K562 (cell line): ENCODE measurements around the gene RSBN1L. TPM values are rescaled to one million over a fixed set of nuclear protein-coding genes. Genes with fewer than 3 reads are reported as not detected.
A peak's percentile ranks its signal among the peaks of the same experiment; 100 is the strongest.

Source experiments
- ATAC-seq: fragments of 200-7000 bp; cut with Tn5 transposase; 3 replicates; pipeline ENCODE4 v1.9.1; 2020; ENCODE audit warnings: moderate library complexity
- BruUV-seq: library from RNA; stranded (reverse); fragments of 400-500 nt; replicated peaks from 2 replicates; lab custom pipeline; 2021; lab: Mats Ljungman, UMichigan
- CTCF ChIA-PET: fragments of 300-600 bp; formaldehyde crosslinking; extraction: SDS; loops from one replicate; lab custom pipeline; 2021; ENCODE audit warnings: low intra/inter-chr PET ratio; lab: Yijun Ruan, JAX
- POLR2A ChIA-PET: fragments of 300-600, 350-650 bp; sonication (Branson Sonifier 250); formaldehyde crosslinking; extraction: SDS; loops from one replicate; lab custom pipeline; 2021; ENCODE audit warnings: antibody characterized with exemption, inconsistent platforms; lab: Yijun Ruan, JAX
- DNase-seq, 4 experiments: peaks; one replicate each; pipeline versions ENCODE4 v3.0.0 to v3.0.0-alpha.2; 2011 to 2018; ENCODE audit warnings: low spot score in 3 of 4, mixed read lengths in 3 of 4; ENCODE audit errors: extremely low read depth in 1 of 4
- FAIRE-seq: peaks from 2 replicates; lab custom pipeline; 2011; peaks lifted over from hg19 to GRCh38; lab: Jason Lieb, UNC
- H2AFZ ChIP-seq: 2 replicates; pipeline ENCODE4 v1.6.0; 2011; ENCODE audit warnings: low read depth, low read length, control low read depth, inconsistent platforms
- H3K27ac ChIP-seq: fragments of 200-600 bp; 3 replicates; pipeline ENCODE4 v1.8.0; 2011; ENCODE audit warnings: low read depth, mild to moderate bottlenecking, control low read depth, inconsistent platforms, low read length, moderate library complexity, mixed read lengths; ENCODE audit errors: extremely low read depth
- H3K27me3 ChIP-seq, 2 experiments: fragments of 300-600 bp in 1 of 2; 2 replicates in 1 of 2; 3 replicates in 1 of 2; pipeline versions ENCODE4 v1.6.0 to v1.8.0; 2011; ENCODE audit warnings: inconsistent platforms in 2 of 2, low read length in 2 of 2, mild to moderate bottlenecking in 1 of 2, mixed read lengths in 1 of 2, moderate library complexity in 1 of 2; ENCODE audit not compliant: control insufficient read depth in 2 of 2, insufficient read depth in 2 of 2
- H3K36me3 ChIP-seq: fragments of 300-600 bp; 3 replicates; pipeline ENCODE4 v1.8.0; 2011; ENCODE audit warnings: mild to moderate bottlenecking, low read length, inconsistent platforms; ENCODE audit not compliant: control insufficient read depth, insufficient read depth
- H3K4me1 ChIP-seq, 2 experiments: fragments of 200-600 bp in 1 of 2; replicated peaks in 1 of 2; 2 replicates in 1 of 2; 3 replicates in 1 of 2; pipeline versions ENCODE4 v1.5.1 to v1.8.0; 2011; ENCODE audit warnings: inconsistent platforms in 2 of 2, low read length in 2 of 2, mild to moderate bottlenecking in 1 of 2, mixed read lengths in 1 of 2, moderate library complexity in 1 of 2; ENCODE audit not compliant: control insufficient read depth in 2 of 2, insufficient read depth in 2 of 2
- H3K4me2 ChIP-seq: 2 replicates; pipeline ENCODE4 v1.6.1; 2011; ENCODE audit warnings: low read length, control low read depth, inconsistent platforms, mixed read lengths; ENCODE audit not compliant: insufficient read depth
- H3K4me3 ChIP-seq: fragments of 200-600 bp; sonication (generic), shearing (Covaris generic); 2 replicates; pipeline ENCODE4 v1.5.1; 2016; ENCODE audit warnings: control low read depth, inconsistent platforms
- H3K79me2 ChIP-seq: fragments of 200-600 bp; 3 replicates; pipeline ENCODE4 v1.8.0; 2011; ENCODE audit warnings: low read length, inconsistent platforms; ENCODE audit not compliant: control insufficient read depth, insufficient read depth
- H3K9ac ChIP-seq, 2 experiments: 2 replicates each; pipeline versions ENCODE4 v1.6.0 to v1.6.1; 2011; ENCODE audit warnings: low read depth in 2 of 2, low read length in 2 of 2, control low read depth in 1 of 2, inconsistent platforms in 1 of 2, mild to moderate bottlenecking in 1 of 2, mixed read lengths in 1 of 2; ENCODE audit not compliant: insufficient read depth in 1 of 2
- H3K9me1 ChIP-seq: one replicate; pipeline ENCODE4 v1.6.0; 2011; ENCODE audit warnings: inconsistent platforms, mild to moderate bottlenecking, low read length, moderate library complexity; ENCODE audit not compliant: control insufficient read depth, insufficient read depth
- H3K9me3 ChIP-seq: replicated peaks from 2 replicates; pipeline ENCODE4 v1.5.1; 2011; ENCODE audit warnings: low read depth, low read length, inconsistent platforms; ENCODE audit not compliant: control insufficient read depth, insufficient read depth
- H4K20me1 ChIP-seq: replicated peaks from 2 replicates; pipeline ENCODE4 v1.6.1; 2011; ENCODE audit warnings: low read length, inconsistent platforms, mixed read lengths; ENCODE audit not compliant: control insufficient read depth, insufficient read depth
- CREB3L1 ChIP-seq: fragments of 450-650 bp; IDR thresholded peaks from 2 replicates; pipeline ENCODE4 v1.6.1; 2014; ENCODE audit warnings: low read depth, mild to moderate bottlenecking, moderate library complexity, borderline replicate concordance
- DDX20 ChIP-seq: fragments of 450-650 bp; IDR thresholded peaks from 2 replicates; pipeline ENCODE4 v1.6.1; 2016; ENCODE audit warnings: missing genetic modification characterization, low read depth, mild to moderate bottlenecking, missing compliant biosample characterization, moderate library complexity
- LCOR ChIP-seq: sonication (generic); formaldehyde crosslinking; IDR thresholded peaks from 2 replicates; pipeline ENCODE4 v1.8.0; 2022; ENCODE audit warnings: mild to moderate bottlenecking, missing genetic modification reagents
- NCOA6 ChIP-seq: fragments of 450-650 bp; IDR thresholded peaks from 2 replicates; pipeline ENCODE4 v1.6.1; 2017; ENCODE audit warnings: mild to moderate bottlenecking
- NRF1 ChIP-seq, 2 experiments: fragments of 450-650 bp; IDR thresholded peaks in 1 of 2; conservative IDR thresholded peaks in 1 of 2; 2 replicates each; pipeline ENCODE4 v1.6.1; 2014; ENCODE audit warnings: mild to moderate bottlenecking in 2 of 2
- PKNOX1 ChIP-seq: fragments of 450-650 bp; IDR thresholded peaks from 2 replicates; pipeline ENCODE4 v1.6.1; 2016
- RFX1 ChIP-seq: fragments of 450-650 bp; IDR thresholded peaks from 2 replicates; pipeline ENCODE4 v1.6.1; 2016; ENCODE audit warnings: mild to moderate bottlenecking, moderate library complexity
- ZBTB33 ChIP-seq: sonication (generic); formaldehyde crosslinking; IDR thresholded peaks from 2 replicates; pipeline ENCODE4 v1.8.1; 2023; ENCODE audit warnings: mild to moderate bottlenecking, missing genetic modification reagents
- ZBTB43 ChIP-seq: sonication (generic); formaldehyde crosslinking; IDR thresholded peaks from 2 replicates; pipeline ENCODE4 v1.8.0; 2023; ENCODE audit warnings: mild to moderate bottlenecking, missing genetic modification reagents
- ZBTB7A ChIP-seq: IDR thresholded peaks from 2 replicates; pipeline ENCODE4 v1.6.1; 2011; ENCODE audit warnings: low read depth, mild to moderate bottlenecking, low read length, moderate library complexity, borderline replicate concordance; ENCODE audit not compliant: control insufficient read depth
- ZFX ChIP-seq: sonication (generic); formaldehyde crosslinking; IDR thresholded peaks from 2 replicates; pipeline ENCODE4 v1.8.0; 2022; ENCODE audit warnings: mild to moderate bottlenecking, missing genetic modification reagents, moderate library complexity
- ZNF175 ChIP-seq: fragments of 200-800 bp; sonication (Bioruptor generic); IDR thresholded peaks from 2 replicates; pipeline ENCODE4 v1.6.1; 2016; ENCODE audit warnings: low read depth, mild to moderate bottlenecking, missing genetic modification characterization, missing compliant biosample characterization
- ZNF431 ChIP-seq: sonication (generic); formaldehyde crosslinking; IDR thresholded peaks from 2 replicates; pipeline ENCODE4 v1.8.0; 2022; ENCODE audit warnings: mild to moderate bottlenecking, missing genetic modification reagents
- ZNF830 ChIP-seq: fragments of 250-450 bp; sonication (Bioruptor Pico); IDR thresholded peaks from 2 replicates; pipeline ENCODE4 v1.5.0; 2021; ENCODE audit warnings: mild to moderate bottlenecking
- WGBS: fragments of 100-300 bp; shearing (Covaris generic); methylation state at CpG from one replicate; pipeline ENCODE4 v1.1.6; 2016; ENCODE audit warnings: low coverage, mixed read lengths; ENCODE audit not compliant: insufficient coverage; ENCODE audit errors: missing lambda C conversion rate; 5-methylcytosine and 5-hydroxymethylcytosine counted together
- in situ Hi-C: fragments of 300-500 bp; cut with MboI; formaldehyde crosslinking; loops from 4 replicates; pipeline ENCODE4 v1.15.0; 2018; ENCODE audit warnings: inconsistent platforms, mixed read lengths
- intact Hi-C: fragments of 100-400 bp; cut with micrococcal nuclease; formaldehyde crosslinking; loops from 2 replicates; pipeline ENCODE4 v1.14.2; 2022
- polyA plus RNA-seq, 8 experiments: library from polyadenylated mRNA; depleted of rRNA in 4 of 8; stranded (reverse) in 5 of 8; unstranded in 3 of 8; fragments of >200 nt; fragmentation: Nextera tagmentation in 2 of 8; fragmentation: Illumina TruSeq in 1 of 8; extraction: Ambion mirVana in 2 of 8; extraction: Trizol in 1 of 8; gene quantifications; 2 replicates each; pipeline versions ENCODE4 v1.2.1 to v1.2.3, GENCODE V29; 2011 to 2014; ENCODE audit warnings: inconsistent platforms in 1 of 8, missing spikeins in 1 of 8
- total RNA-seq, 7 experiments: library from RNA; depleted of rRNA in 6 of 7; stranded (reverse); fragments of >200 nt in 6 of 7; fragmentation: Illumina TruSeq in 2 of 7; extraction: Trizol in 2 of 7; gene quantifications; 2 replicates each; pipeline versions ENCODE4 v1.2.1 to v1.2.3, GENCODE V29; 2011 to 2021; ENCODE audit warnings: low replicate concordance in 1 of 7

RSBN1L gene
- total and polyA plus RNA-seq, 9 of the 15 experiments (the other 6 are each of a cell fraction or from before 2014, with no cell fraction given), result 6.2 to 35.2 (median 20.1) TPM

- no peak for TF ChIP-seq ZBTB43 (CRISPR knock-in tag)
- no peak for TF ChIP-seq ZNF175
- no peak for TF ChIP-seq DDX20
These were observed 46.4 kb upstream of the RSBN1L start (continued) for GRCh38 chr7:77649716-77650349.

GRCh38 chr7:77651575-77652162 is 44.6 kb upstream of the RSBN1L start:
- Histone ChIP-seq H3K4me3 (no peak overlapping the region), H3K27ac (no peak overlapping the region), H3K4me2 (no peak overlapping the region), H3K9ac (no peak overlapping the region), H3K9me3 (no peaks in the 10 kb centered on the region), H3K36me3 (no peaks in the 10 kb centered on the region), H4K20me1 (no peaks in the 10 kb centered on the region), H3K9me1 (no peaks in the 10 kb centered on the region), H3K27me3 (no peaks in the 10 kb centered on the region), H2AFZ (no peak overlapping the region), H3K79me2 (no peaks in the 10 kb centered on the region), H3K4me1 (no peaks in the 10 kb centered on the region)
- ATAC-seq, result peak; percentile 71
- intact Hi-C loops, result loop anchor here (5.0 to 10.0 kb wide), 4 partner anchors 114 to 573 kb away; partner anchors contain the start of gene PTPN12
- BruUV-seq, result no TSS peak
- peak; percentile 84 for FAIRE-seq
- ChIA-PET POLR2A (interaction anchor here (0.7 kb wide), 1 partner anchor 45 kb away, joined by 3 read pairs; the partner anchor contains the start of gene RSBN1L), CTCF (interaction anchor here (0.5 to 3.1 kb wide), 2 partner anchors 107 to 776 kb away, joined by 3 to 23 read pairs; no protein-coding TSS in a partner anchor)
- WGBS, result 26% methylated on average over 3 of the region's 3 CpGs
- in situ Hi-C loops, result loop anchor here (25.0 kb wide), 1 partner anchor 561 kb away; no protein-coding TSS in a partner anchor
- peak; percentile 53 to 72 (median 56) for DNase-seq
- TF ChIP-seq ZFX, result no peak
- TF ChIP-seq PKNOX1, result peak; percentile 91
- TF ChIP-seq RFX1, result no peak
- no peak for TF ChIP-seq LCOR
- TF ChIP-seq ZBTB7A, result no peak
- no peak for TF ChIP-seq ZBTB33 (CRISPR knock-in tag)
- no peak for TF ChIP-seq NRF1 (conservative IDR thresholded peaks at IDR 0.05 in 1 of 2, IDR thresholded peaks at IDR 0.05 in 1 of 2)
- no peak for TF ChIP-seq ZNF431 (CRISPR knock-in tag)
- TF ChIP-seq ZNF830 (CRISPR knock-in tag), result no peak
- 0 out of 2 replicates have a peak, but pooled peaks have one; percentile 27 for TF ChIP-seq NCOA6
- TF ChIP-seq CREB3L1, result no peak
